ENCODE results near the gene MAPKAPK2. TPM values are rescaled to one million over a fixed set of nuclear protein-coding genes. Genes with fewer than 3 reads are reported as not detected.

The MAPKAPK2 gene
- total RNA-seq, 1 experiment from 2014 or later = 51.1 TPM

DNA sequence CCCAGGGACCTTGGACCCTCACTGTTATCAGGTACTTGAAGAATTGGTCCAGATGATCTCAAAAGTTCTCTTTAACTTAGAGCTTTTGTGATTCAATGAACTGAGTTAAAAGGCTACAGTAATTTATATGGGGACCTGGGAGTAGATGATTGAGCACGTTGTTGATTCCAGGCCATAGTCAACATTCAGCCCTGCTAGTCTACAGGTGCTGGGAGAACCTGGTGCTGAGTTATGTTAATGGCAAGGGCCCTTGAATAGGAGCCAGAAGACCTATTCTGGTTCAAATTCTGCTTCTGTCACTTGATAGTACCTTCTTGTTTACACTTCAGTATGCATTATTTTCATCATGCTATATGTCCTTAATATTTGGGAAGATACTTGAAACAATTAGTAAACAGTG is 38.2 kb upstream of the MAPKAPK2 start:
- H3K79me2 ChIP-seq (ENCODE audit: insufficient read depth, low read length) = no peaks in the 10 kb centered on the region
- H3K9ac ChIP-seq (ENCODE audit: low read length) = no peak overlapping the region
- DNase-seq (ENCODE audit: low read depth, low spot score) = no peak
- no peaks in the 10 kb centered on the region for H3K4me1 ChIP-seq (ENCODE audit: control insufficient read depth in 1 of 2, insufficient read depth in 2 of 2, low read length in 2 of 2)
- intact Hi-C loops (cut with micrococcal nuclease) = no loop called here
- no peaks in the 10 kb centered on the region for H3K27me3 ChIP-seq (ENCODE audit: insufficient read depth, low read length)
- ChIA-PET CTCF (interaction anchor here (2.2 kb wide), 1 partner anchor 11 kb away, joined by 8 read pairs; the partner anchor contains the start of gene DYRK3), RAD21 (ENCODE audit: low non-redundant PET in 1 of 2, low total read pairs in 2 of 2, uncharacterized antibody in 2 of 2, unreplicated experiment in 2 of 2) (no interaction called here), POLR2A (no interaction called here)
- no peak for TF ChIP-seq EZH2 (IDR thresholded peaks at IDR 0.05)
- no peak for TF ChIP-seq POLR2AphosphoS5 (IDR thresholded peaks at IDR 0.05; ENCODE audit: low read depth, low read length)
- TF ChIP-seq, protein P1, sequence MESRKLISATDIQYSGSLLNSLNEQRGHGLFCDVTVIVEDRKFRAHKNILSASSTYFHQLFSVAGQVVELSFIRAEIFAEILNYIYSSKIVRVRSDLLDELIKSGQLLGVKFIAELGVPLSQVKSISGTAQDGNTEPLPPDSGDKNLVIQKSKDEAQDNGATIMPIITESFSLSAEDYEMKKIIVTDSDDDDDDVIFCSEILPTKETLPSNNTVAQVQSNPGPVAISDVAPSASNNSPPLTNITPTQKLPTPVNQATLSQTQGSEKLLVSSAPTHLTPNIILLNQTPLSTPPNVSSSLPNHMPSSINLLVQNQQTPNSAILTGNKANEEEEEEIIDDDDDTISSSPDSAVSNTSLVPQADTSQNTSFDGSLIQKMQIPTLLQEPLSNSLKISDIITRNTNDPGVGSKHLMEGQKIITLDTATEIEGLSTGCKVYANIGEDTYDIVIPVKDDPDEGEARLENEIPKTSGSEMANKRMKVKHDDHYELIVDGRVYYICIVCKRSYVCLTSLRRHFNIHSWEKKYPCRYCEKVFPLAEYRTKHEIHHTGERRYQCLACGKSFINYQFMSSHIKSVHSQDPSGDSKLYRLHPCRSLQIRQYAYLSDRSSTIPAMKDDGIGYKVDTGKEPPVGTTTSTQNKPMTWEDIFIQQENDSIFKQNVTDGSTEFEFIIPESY (IDR thresholded peaks at IDR 0.05; ENCODE audit: extremely low read depth, insufficient replicate concordance, low read length) = no peak
- TF ChIP-seq, protein P2, sequence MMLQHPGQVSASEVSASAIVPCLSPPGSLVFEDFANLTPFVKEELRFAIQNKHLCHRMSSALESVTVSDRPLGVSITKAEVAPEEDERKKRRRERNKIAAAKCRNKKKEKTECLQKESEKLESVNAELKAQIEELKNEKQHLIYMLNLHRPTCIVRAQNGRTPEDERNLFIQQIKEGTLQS (IDR thresholded peaks at IDR 0.05) = no peak
- TF ChIP-seq SRF (IDR thresholded peaks at IDR 0.05; ENCODE audit: low read depth) = no peak
- no peak for TF ChIP-seq ZNF274 (IDR thresholded peaks at IDR 0.05; ENCODE audit: low read depth, low read length)
- no peak for TF ChIP-seq ELF1 (IDR thresholded peaks at IDR 0.05; ENCODE audit: borderline replicate concordance, low read depth)
- TF ChIP-seq, protein P3, sequence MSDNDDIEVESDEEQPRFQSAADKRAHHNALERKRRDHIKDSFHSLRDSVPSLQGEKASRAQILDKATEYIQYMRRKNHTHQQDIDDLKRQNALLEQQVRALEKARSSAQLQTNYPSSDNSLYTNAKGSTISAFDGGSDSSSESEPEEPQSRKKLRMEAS (IDR thresholded peaks at IDR 0.05) = no peak
- TF ChIP-seq RAD21 (IDR thresholded peaks at IDR 0.05; ENCODE audit: low read depth) = no peak
- TF ChIP-seq YY1 (IDR thresholded peaks at IDR 0.05; ENCODE audit: extremely low read depth, insufficient replicate concordance, low read depth, low read length) = no peak
- TF ChIP-seq, protein P4, sequence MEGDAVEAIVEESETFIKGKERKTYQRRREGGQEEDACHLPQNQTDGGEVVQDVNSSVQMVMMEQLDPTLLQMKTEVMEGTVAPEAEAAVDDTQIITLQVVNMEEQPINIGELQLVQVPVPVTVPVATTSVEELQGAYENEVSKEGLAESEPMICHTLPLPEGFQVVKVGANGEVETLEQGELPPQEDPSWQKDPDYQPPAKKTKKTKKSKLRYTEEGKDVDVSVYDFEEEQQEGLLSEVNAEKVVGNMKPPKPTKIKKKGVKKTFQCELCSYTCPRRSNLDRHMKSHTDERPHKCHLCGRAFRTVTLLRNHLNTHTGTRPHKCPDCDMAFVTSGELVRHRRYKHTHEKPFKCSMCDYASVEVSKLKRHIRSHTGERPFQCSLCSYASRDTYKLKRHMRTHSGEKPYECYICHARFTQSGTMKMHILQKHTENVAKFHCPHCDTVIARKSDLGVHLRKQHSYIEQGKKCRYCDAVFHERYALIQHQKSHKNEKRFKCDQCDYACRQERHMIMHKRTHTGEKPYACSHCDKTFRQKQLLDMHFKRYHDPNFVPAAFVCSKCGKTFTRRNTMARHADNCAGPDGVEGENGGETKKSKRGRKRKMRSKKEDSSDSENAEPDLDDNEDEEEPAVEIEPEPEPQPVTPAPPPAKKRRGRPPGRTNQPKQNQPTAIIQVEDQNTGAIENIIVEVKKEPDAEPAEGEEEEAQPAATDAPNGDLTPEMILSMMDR (IDR thresholded peaks at IDR 0.05 in 2 of 3, conservative IDR thresholded peaks at IDR 0.05 in 1 of 3; ENCODE audit: borderline replicate concordance in 1 of 3, insufficient read depth in 1 of 3, low read depth in 2 of 3, low read length in 2 of 3) = no peak
- TF ChIP-seq CEBPB (IDR thresholded peaks at IDR 0.05; ENCODE audit: low read depth) = no peak
- TF ChIP-seq, protein P5, sequence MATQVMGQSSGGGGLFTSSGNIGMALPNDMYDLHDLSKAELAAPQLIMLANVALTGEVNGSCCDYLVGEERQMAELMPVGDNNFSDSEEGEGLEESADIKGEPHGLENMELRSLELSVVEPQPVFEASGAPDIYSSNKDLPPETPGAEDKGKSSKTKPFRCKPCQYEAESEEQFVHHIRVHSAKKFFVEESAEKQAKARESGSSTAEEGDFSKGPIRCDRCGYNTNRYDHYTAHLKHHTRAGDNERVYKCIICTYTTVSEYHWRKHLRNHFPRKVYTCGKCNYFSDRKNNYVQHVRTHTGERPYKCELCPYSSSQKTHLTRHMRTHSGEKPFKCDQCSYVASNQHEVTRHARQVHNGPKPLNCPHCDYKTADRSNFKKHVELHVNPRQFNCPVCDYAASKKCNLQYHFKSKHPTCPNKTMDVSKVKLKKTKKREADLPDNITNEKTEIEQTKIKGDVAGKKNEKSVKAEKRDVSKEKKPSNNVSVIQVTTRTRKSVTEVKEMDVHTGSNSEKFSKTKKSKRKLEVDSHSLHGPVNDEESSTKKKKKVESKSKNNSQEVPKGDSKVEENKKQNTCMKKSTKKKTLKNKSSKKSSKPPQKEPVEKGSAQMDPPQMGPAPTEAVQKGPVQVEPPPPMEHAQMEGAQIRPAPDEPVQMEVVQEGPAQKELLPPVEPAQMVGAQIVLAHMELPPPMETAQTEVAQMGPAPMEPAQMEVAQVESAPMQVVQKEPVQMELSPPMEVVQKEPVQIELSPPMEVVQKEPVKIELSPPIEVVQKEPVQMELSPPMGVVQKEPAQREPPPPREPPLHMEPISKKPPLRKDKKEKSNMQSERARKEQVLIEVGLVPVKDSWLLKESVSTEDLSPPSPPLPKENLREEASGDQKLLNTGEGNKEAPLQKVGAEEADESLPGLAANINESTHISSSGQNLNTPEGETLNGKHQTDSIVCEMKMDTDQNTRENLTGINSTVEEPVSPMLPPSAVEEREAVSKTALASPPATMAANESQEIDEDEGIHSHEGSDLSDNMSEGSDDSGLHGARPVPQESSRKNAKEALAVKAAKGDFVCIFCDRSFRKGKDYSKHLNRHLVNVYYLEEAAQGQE (IDR thresholded peaks at IDR 0.05; ENCODE audit: low read depth) = no peak
- no peak overlapping the region for H3K4me3 ChIP-seq (replicated peaks in 1 of 2; ENCODE audit: low read depth in 1 of 2, low read length in 2 of 2)
- H2AFZ ChIP-seq (ENCODE audit: low read depth, low read length, poor library complexity, severe bottlenecking) = no peak overlapping the region
- peaks cover 0 to 5% of the 10 kb centered on the region in 2 experiments; a peak in 1 of 4 replicates for H3K36me3 ChIP-seq (ENCODE audit: control insufficient read depth in 1 of 2, insufficient read depth in 2 of 2, low read length in 2 of 2)
- H4K20me1 ChIP-seq (ENCODE audit: insufficient read depth) = no peaks in the 10 kb centered on the region
- no TSS peak for BruUV-seq (replicated peaks)
- no peaks in the 10 kb centered on the region for H3K9me3 ChIP-seq (ENCODE audit: control insufficient read depth in 1 of 2, insufficient read depth in 1 of 2, low read depth in 1 of 2, low read length in 2 of 2)
- no peak for ATAC-seq
- no peaks in the 10 kb centered on the region for H3K9me2 ChIP-seq (ENCODE audit: insufficient read depth)
- no peak overlapping the region for H3K4me2 ChIP-seq (ENCODE audit: low read length)
- H3K27ac ChIP-seq (ENCODE audit: low read depth, low read length) = no peak overlapping the region
